DMS 273 treated with DMSO at 0.1 percent for 48 hours (cell line): ENCODE data around the gene KLF16.

ENCODE experiments used
- DNase-seq: peaks from one replicate; lab custom pipeline; 2025; lab: John Stamatoyannopoulos, UW

The KLF16 gene

GRCh38 chr19:1807030-1807694 is 56.2 kb downstream of the KLF16 start:
- no peak for DNase-seq

- no peak for DNase-seq
Measured at GRCh38 chr19:1806184-1807029, 57.0 kb downstream of the KLF16 start.

GRCh38 chr19:1805401-1806183 is 57.8 kb downstream of the KLF16 start:
- DNase-seq, result no peak

- no peak for DNase-seq
Measured at GRCh38 chr19:1804858-1805257, 58.5 kb downstream of the KLF16 start.
